GM18519 (cell line): ENCODE measurements around the gene SUV39H2.
"Not testable (repeated sequence)": the region's sequence is repeated elsewhere in the genome, so short reads cannot be mapped to it uniquely, and the experiment has no call there.

ENCODE experiments used
- ATAC-seq: cut with Tn5 transposase; IDR thresholded peaks from one replicate; pipeline ENCODE4 v1.9.1; 2021; ENCODE audit warnings: mild to moderate bottlenecking, moderate library complexity; ENCODE audit not compliant: unreplicated experiment, low FRiP score

The SUV39H2 gene

DNA sequence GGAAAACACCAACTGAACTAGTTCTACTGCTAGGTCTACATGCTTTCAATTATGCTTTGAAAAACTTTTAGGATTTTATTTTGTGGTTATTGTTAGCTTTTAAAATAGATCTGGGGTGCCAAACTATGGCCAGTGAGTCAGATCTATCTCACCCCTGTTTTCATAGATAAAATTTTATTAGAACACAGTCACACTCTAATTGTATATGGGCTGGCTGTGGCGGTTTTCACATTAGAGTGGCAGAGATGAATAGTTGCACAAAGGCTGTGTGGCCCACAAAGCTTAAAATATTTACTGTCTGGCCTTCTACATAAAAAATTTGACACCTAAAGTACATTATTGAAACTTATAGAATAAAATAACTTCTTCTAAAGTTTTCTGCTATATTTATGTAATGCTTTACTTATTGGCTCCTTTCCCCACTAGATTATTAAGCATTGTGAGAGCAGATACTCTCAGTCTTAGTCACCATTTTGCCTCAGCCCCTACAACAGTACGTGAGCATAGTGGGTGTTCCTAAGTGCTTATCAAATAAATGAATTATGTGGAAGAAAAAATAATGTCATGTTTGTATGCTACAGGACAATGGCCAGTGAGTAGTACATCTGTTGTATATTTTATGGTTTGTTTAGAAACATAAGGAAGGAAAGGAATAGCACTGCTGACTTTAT is 5.4 kb upstream of the SUV39H2 start:
- ATAC-seq, result no peak

DNA sequence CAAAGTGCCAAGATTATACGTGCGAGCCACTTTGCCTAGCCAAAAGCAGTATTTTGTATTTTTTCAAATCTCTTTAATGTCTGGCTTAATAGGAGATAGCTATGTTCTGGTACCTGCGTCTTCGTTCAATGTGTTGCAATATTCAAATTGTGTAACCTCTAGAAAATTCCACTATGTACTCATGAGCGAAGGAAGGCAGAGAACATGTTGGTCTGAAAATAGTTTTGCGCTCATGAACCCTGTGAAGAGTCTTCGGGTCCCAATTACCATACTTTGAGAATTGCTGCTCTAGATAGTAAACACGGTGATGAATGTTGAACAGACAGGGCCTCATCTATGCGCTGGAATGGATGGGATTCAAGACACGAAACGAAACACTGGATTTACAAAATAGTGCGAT is 2.7 kb upstream of the SUV39H2 start:
- ATAC-seq, result no peak

DNA sequence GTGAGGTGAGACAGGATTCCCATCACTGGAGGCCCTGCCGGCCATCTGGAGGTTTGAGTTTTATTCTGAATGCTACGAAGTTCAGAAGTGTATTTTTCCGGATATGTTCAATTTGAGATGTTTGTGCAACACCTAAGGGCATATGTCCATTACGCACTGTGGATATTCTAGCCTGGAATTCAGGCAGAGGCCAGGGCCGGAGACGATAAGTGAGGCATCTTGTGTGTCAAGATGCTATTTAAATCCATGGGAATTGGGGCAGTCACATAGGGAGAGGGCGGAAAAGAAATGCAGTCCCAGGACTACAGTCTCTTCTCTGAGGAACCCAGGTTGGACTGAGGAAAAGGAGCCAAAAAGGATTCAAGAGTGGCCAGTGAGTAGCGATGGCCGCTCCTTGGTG is 1.9 kb upstream of the SUV39H2 start:
- no peak for ATAC-seq

DNA sequence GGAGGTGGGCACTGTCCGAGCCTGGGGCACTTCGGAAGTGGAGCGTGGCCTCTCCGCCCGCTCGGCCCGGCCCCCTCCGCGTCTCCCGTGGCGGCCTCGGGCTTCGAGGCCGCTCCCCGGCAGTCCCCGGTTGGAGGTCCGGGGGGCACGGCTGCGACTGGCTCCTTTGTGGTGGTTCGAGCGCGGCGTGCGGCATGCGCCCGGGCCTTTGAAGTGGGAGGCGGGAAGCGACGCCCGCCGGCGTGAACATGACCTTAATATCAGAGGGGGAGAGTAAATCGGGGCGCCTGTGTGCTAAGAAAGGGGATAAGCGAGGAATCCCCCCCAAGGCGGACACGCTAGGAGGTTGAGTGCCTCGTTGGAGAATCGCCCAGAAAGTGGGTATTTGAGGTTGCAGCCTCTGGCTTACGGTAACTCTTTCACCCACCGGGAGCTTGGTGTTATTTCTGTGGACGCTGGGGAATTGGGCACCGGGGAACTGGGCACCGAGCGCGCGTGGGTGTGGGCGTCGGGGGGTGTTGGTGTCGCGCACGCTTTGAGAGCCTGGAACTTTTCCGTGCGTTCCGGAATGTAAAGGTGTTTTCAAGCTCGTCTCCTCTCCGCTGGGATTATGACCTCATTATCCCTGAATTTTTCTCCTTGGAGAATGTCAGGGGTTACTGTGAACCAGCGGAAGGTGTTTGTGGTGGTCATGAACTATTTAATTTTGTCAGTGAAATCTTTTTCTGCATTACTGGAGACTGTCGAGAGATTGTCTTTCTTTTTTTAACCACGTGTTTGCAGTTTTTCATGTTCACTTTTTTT is 660 bp downstream of the SUV39H2 start:
- no peak for ATAC-seq

DNA sequence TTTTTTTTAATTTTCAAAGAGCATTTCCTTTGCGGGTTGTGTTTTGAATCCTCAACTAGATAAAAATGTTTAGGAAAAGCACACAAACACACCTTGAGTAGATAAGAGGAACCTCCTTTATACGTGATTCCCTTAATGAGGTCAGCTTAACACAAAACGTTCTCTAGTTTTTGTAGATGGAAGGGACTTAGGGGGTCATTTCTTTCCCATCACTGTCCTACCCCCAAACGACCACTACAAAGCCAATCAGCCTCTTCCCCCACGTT is 1.2 kb downstream of the SUV39H2 start:
- ATAC-seq, result no peak

DNA sequence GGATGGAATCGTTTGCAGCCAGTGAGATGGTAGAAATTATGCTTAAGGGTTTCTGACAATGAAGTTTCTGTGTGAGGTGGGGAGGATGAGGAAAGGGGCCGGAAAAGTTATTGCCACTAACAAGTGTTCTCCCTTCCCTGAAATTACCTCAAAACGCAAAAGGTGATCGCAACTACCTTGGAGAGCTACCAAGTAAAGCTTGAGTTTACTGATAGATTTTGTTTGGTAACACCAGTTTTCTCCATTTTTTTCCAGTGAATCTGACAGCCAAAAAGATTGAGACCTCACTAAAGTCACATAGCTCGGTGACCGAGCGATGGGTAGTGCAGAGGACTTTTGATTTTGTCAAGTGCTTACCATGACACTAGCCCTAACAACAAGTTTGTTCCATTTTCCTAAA is 1.6 kb downstream of the SUV39H2 start:
- no peak for ATAC-seq

DNA sequence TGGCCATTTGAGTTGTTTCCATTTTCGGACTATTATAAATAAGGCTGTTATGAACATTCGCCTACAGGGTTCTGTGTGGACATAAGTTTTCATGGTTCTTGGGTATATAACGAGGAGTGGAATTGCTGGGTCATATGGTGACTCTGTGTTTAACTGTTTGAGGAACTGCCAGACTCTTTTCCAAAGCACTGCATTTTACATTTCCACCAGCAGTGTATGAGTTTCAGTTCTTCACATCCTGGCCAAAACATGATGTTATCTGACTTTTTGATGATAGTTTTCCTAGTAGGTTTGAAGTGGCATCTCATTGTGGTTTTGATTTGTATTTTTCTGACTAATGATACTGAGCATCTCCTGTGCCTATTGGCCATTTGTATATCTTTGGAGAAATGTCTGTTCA is 5.4 kb downstream of the SUV39H2 start:
- no peak for ATAC-seq

DNA sequence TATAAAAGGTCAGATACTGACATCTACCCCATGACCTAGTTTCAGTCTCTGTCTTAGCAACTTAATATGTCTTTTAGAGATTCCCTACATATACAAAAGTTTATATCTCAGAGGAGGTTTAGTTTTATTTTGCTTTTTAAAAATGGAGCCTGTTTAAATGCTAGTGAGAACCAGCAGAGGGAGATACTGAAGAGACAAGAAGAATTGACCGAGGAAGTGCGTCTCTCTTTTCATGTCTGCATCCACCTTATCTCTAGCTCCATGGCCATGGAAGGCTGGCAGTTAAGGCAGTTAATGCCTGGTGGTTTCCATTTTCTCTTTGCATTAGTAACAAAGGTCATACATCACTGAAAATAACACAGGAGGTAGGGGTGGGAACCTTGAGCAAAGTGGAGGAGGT is 10.7 kb downstream of the SUV39H2 start:
- no peak for ATAC-seq

DNA sequence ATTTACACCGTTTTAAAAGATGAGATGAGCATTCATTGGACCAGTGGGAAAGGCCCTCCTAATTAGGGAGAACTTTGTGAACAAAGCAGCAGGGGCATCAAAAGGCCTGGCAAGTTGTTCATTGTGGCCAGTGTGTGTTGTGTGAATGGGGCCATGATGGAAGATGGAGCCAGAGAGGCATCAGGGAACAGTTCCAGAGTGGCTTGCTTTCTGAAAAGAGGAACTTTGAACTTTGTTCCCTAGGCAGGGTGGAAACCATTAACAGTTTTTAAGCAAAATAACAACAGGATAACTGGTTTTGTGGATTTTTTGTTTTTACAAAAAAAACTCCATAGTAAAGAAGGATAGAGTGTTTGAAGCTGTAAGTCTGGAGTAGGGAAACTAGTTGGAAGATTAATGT is 12.5 kb downstream of the SUV39H2 start:
- no peak for ATAC-seq

DNA sequence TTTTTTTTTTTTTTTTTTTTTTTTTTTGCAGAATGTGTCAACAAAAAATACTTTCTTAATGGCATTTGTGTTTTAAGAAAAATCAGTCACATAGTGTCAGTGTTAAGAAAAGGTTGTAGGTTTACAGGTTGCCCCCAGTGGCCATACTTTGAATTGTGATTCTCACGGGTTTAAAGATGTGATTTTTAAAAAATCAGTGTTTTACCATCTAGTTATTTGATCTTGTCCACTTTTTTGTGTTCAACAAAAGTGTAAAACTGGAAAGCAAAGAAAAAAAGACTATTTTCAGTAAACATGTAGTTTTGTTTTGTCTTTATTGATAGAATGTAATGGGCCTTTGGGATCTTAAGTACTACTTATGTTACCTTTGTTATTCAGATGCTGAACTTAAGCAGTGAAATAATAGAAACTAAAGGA is 25.7 kb downstream of the SUV39H2 start:
- ATAC-seq, result no peak

DNA sequence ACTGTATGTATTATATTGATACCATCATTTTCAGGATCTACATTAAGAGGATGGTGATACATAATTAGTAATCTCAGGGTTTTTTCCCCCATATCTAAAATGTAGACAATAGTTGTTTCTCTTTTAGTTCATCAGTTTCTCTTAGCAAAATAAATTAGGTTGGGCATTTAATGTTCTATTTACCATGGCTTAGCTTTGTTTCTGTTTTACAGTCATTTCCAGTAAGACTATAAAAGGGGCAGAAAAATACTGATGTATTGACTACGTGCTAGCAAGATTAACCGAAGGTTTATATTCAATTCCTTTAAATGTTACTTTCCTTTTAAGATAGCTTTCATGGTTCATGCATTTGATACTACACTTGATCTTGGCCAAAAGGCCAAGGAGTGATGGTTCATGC is 26.2 kb downstream of the SUV39H2 start:
- ATAC-seq, result no peak

DNA sequence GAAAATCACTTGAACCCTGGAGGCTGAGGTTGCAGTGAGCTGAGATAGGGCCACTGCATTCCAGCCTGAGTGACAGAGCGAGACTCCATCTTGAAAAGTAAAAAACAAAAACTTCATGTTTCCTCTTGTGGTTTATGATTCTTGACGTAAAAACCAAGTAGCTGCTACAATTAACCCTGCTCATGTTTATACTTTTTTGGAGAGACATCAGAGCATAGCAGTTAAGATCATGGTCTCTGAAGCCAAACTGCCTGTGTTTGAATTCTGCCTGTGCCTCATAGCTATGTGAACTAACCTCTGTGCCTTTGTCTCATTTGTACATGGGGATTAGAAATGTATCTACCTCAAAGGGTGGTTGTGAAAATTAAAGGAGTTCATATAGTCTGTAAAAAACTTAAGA is 27.2 kb downstream of the SUV39H2 start:
- ATAC-seq, result no peak

DNA sequence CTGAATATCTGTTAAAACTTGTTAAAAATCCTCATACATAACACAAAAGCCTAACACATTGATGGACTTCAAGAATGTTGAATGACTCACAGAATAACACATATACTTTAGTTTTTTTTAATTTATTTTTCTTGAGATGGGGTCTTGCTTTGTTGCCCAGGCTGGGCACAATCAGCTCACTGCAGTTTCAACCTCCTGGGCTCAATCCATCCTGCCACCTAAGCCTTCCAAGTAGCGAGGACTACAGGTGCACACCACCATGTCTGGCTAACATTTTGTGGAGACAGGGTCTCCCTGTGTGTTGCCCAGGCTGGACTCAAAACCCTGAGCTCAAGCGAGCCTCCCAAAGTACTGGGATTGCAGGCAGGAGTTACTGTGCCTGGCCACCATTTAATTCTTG is 28.1 kb downstream of the SUV39H2 start:
- ATAC-seq, result no peak

DNA sequence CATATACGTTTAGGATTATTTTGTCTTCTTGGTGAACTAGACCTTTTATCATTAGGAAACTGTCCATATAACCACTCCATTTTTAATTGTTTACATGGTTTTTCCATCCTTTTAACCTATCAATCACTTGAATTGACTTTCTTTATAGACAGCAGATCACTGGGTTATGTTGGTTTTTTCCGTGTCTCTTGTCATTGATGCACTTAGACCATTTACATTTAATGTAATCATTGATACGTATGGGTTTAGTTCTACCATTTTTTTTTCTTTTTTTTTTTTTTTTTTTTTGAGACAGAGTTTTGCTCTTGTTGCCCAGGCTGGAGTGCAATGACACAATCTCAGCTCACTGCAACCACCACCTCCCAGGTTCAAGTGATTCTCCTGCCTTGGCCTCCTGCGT is 28.9 kb downstream of the SUV39H2 start:
- not testable (repeated sequence) for ATAC-seq

DNA sequence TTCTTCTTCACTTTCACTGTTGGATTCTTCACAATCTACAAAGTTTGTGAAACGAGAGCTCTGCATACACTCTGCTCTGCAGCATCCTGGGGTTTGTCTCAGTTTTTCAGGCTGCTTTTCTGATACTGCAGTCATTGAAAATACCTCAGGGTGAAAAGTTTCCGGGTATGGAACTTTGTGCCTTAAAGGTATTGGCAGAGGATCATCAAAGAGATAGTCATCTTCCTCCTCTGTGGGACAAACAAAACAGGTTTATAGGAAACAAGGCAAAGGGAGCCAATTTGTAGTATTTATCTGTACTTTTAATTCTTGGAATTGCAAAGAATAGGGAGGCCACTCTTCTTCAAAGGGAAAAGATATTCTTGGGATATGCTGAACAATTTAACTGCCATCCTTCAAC is 30.4 kb downstream of the SUV39H2 start:
- no peak for ATAC-seq

DNA sequence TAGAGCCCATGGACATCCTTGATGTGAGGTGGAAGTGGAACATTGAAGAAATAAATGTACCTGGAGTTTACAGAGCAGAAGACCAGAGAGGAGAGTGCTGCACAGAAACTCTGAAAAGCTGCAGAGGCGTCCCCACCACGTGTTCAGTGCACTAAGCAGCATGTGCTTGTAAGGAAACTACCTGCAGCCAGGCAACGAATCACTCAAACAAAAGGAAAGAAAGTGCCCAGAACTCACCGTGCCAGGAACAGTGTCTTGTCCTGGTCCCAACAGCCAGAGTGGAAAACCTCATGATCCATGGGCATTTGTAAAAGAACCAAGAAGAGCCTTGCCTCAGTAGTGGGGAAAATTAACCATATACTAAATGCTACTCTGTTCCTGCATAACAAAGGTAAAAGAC is 32.3 kb downstream of the SUV39H2 start:
- ATAC-seq, result no peak

DNA sequence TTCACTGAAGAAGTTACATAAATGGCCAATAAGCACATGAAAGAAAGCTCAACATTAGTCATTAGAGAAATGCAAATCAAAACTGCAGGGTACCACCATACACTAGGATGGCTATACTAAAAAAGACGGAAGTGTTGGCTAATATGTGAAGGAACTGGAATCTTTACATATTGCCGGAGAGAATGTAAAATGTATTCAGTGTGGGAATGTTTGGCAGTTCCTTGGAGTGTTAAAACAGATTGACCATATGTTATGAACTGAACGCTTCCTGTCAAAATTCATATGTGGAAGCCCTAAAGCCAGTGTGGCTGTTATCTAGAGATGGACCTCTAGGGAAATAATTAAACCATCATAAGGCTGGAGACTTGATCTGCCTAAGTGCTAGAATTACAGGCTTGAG is 33.1 kb downstream of the SUV39H2 start:
- ATAC-seq, result no peak

DNA sequence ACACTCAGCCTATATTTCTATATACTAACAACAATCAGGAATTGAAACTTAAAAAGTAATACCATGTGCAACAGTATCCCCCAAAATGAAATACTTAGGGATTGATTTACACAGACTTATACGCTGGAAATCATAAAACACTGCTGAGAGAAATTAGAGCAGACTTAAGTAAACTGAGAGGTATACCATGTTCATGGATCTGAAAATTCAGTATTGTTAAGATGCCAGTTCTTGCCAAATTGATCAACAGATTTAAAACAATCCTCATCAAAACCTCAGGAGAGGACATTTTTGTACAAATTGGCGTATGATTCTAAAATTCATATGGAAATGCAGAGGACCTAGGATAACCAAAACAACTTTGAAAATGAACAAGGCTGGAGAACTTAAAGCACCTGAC is 37.9 kb downstream of the SUV39H2 start:
- no peak for ATAC-seq

DNA sequence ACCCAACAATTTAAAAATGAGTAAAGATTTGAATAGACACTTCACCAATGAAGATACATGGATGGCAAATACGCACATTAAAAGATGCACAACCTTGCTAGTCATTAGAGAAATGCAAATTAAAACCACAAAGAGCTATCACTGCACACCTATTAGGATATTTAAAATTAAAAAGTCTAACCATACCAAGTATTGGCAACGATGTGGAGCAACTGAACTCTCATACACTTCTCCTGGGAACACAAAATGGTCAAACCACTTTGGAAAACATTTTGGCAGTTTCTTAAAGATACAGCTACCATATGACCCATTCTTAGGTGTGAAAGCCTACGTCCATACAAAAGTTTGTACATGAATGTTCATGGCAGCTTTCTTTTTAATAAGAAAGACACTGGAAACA is 39.2 kb downstream of the SUV39H2 start:
- ATAC-seq, result no peak

DNA sequence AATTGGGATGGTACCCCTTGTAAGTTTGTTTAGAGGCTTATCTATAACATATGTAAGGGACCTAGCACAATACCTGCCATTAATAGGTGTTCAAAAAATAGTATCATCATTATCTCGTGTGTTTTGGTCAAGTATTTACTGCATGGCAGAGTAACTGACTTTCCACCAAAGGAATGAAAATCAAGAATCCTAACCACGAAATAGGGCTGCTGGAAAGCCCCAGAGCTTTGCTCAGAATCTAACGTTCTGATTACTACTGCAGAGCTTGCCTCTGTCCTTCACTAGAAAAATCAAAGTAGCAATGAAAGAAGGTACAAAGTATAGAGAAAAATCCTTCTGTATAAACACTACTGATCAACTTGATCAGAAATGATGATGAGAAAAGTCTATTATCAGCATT is 40.3 kb downstream of the SUV39H2 start:
- no peak for ATAC-seq

DNA sequence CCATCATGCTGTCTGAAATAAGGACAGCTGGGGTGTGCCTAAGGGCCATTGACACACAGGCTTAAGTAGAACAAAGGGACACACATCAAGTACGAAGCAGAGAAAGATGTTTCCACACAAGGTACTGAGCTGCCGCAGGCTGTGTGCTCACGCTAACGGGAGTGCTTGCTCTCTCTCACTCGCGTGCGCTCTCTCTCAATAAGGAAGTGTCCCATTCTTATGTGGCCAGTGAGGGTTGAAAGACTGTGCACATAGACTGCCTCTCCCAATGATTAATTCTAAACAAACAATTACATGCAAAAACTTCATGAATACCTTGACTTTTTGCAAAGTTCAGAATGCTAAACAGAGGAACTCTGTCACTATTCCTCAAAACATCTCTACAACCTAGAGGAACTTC is 45.3 kb downstream of the SUV39H2 start:
- no peak for ATAC-seq

DNA sequence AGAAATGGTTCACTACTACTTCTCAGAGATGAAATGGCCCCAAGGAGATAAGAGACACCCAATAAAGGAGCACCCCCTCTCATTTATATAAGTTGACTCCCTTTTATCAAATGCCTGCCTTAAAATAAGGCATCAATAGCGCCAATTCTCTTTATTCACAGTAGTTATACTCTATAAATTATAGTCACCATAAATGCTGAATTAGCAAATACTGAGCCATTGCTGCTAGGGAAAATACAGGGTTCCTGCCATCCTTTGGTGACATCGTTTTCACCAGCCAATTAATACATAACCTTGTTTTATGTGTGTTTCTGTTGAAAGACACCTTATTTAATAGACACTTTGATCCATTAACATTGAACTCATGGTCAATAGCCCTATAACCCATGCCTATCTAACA is 46.6 kb downstream of the SUV39H2 start:
- no peak for ATAC-seq

DNA sequence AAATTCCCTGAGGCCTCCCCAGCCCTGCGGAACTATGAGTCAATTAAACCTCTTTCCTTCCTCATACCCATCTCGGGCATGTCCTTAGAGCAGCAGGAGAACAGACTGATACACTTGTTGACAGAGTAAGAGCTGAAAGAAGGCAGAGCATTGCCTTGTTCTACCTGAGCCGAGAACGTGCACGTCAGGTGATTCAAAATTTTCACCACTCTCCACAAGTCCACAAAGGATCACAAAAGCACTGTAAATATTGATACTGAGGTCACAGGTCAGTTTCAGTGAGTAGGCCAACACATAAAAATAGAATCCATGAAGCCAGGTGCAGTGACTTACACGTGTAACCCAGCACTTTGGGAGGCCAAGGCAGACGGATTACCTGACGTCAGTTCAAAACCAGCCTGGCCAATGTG is 47.4 kb downstream of the SUV39H2 start:
- ATAC-seq, result no peak
